GM21786 (cell line): Measurements from ENCODE around the gene UGT1A10.
"Not testable (repeated sequence)": the region's sequence is repeated elsewhere in the genome, so short reads cannot be mapped to it uniquely, and the experiment has no call there.

Source experiments
- ATAC-seq: cut with Tn5 transposase; IDR thresholded peaks from one replicate; pipeline ENCODE4 v1.9.1; 2021; ENCODE audit not compliant: unreplicated experiment

The UGT1A10 gene

DNA sequence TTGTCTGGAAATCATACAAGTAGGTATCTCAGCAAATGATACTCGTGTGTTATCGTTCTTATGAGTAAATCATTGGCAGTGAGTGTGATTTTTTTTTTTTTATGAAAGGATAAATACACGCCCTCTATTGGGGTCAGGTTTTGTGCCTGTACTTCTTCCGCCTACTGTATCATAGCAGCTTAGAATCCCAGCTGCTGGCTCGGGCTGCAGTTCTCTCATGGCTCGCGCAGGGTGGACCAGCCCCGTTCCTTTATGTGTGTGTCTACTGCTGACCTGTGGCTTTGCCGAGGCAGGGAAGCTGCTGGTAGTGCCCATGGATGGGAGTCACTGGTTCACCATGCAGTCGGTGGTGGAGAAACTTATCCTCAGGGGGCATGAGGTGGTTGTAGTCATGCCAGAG, at the start of gene UGT1A10:
UGT1A10 (plus strand) TSS at position 143 of the 400 bp plus-strand sequence; CDS start at position 218, 75 bp downstream.
- not testable (repeated sequence) for ATAC-seq

DNA sequence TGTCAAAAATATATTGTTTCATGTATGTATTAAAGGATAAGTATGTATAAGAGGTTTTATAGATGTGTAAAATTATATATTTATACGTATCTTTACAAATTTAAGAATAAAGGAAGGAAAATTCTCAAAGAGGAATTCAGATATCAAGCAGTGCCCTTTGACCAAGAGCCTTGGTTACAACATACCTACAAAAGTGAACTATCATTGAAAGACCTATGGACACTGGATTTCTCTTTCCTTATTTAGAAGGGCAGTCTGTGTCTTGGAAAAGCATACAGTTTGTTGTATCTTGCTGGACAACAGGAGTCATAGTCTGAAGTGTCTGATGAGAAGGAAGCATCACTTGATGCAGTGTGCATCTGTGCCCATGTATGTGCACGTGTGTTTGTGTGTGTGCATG, 47.8 kb upstream of the UGT1A10 start:
- ATAC-seq: no peak

GRCh38 chr2:233592706-233593105, 43.5 kb upstream of the UGT1A10 start:
- ATAC-seq: not testable (repeated sequence)

- peak; percentile 72 for ATAC-seq
Observed at GRCh38 chr2:233593201-233593600, 43.0 kb upstream of the UGT1A10 start.

GRCh38 chr2:233597522-233597921, 38.7 kb upstream of the UGT1A10 start:
- ATAC-seq: no peak

- ATAC-seq: no peak
Observed at GRCh38 chr2:233598952-233599351, 37.3 kb upstream of the UGT1A10 start.

- no peak for ATAC-seq
Observed at GRCh38 chr2:233600386-233600785, 35.9 kb upstream of the UGT1A10 start.

GRCh38 chr2:233602076-233602475, 34.2 kb upstream of the UGT1A10 start:
- ATAC-seq: no peak

DNA sequence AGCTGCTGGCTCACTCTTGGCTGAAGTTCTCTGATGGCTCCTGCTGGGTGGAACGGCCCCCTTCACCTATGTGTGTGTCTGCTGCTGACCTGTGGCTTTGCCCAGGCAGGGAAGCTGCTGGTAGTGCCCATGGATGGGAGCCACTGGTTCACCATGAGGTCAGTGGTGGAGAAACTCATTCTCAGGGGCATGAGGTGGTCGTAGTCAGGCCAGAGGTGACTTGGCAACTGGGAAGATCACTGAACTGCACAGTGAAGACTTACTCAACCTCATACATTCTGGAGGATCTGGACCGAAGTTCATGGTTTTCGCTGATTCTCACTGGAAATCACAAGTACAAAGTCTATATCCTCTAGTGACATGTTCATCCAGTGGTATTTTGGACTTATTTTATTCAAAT, 32.7 kb upstream of the UGT1A10 start:
- no peak for ATAC-seq

DNA sequence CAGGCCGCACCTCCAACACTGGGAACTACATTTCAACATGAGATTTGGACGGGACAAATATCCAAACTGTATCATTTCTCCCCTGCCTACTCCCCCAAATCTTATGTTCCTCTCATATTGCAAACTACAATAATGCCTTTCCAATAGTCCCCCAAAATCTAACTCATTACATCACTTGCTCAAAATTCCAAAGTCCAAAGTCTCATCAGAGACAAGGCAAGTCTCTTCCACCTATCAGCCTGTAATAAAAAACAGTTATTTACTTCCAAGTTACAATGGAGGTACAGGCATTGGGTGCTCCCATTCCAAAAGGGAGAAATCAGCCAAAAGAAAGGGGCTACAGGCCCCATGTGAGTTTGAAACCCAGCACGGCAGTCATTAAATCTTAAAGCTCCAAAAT, 31.4 kb upstream of the UGT1A10 start:
- ATAC-seq: no peak

DNA sequence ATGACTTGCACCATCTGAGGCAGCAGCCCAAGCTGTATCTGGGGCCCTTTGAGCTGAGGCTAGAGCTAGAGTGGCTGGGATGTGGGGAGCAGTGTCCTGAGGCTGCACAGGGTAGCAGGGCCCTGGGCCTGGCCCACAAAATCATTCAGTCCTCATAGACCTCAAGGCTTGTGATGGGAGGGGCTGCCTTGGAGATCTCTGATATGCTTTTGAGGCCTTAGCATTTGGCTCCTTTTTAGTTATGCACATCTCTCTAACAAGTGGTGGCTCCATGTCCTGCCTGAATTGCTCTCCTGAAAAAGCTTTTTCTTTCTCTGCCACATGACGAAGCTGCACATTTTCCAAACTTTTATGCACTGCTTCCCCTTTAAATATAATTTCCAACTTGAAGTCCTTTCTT, 30.6 kb upstream of the UGT1A10 start:
- no peak for ATAC-seq

DNA sequence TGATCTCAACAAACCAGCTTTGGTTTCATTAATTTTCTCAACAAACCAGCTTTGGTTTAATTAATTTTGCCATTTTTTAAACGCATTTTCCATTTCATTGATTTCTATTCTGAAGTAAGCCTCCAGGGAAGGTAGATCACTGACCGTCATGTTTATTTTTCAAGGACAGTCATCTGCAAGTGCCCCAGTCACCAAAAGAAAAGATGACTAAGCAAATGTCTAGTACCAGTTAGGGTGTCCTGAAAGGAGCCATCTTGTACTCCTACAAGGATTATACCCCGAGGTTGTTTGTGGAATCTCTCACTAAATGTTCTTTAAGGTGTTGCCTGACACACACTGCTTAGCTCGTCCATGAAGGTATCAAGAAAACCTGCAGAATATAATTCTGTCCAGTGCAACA, 25.0 kb upstream of the UGT1A10 start:
- no peak for ATAC-seq

DNA sequence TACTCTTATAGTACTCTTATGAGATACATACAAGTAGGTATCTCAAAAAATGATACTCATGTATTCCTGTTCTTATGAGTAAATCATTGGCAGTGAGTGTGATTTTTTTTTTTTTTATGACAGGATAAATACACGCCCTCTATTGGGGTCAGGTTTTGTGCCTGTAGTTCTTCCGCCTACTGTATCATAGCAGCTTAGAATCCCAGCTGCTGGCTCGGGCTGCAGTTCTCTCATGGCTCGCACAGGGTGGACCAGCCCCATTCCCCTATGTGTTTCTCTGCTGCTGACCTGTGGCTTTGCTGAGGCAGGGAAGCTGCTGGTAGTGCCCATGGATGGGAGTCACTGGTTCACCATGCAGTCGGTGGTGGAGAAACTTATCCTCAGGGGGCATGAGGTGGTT, 18.8 kb upstream of the UGT1A10 start, which contains the start of gene UGT1A8:
UGT1A8 (plus strand) TSS at position 158 of the 400 bp plus-strand sequence; CDS start at position 233, 75 bp downstream.
- not testable (repeated sequence) for ATAC-seq

- no peak for ATAC-seq
Observed at GRCh38 chr2:233620204-233620603, 16.0 kb upstream of the UGT1A10 start.

- ATAC-seq: not testable (repeated sequence)
Observed at GRCh38 chr2:233621863-233622262, 14.4 kb upstream of the UGT1A10 start.

DNA sequence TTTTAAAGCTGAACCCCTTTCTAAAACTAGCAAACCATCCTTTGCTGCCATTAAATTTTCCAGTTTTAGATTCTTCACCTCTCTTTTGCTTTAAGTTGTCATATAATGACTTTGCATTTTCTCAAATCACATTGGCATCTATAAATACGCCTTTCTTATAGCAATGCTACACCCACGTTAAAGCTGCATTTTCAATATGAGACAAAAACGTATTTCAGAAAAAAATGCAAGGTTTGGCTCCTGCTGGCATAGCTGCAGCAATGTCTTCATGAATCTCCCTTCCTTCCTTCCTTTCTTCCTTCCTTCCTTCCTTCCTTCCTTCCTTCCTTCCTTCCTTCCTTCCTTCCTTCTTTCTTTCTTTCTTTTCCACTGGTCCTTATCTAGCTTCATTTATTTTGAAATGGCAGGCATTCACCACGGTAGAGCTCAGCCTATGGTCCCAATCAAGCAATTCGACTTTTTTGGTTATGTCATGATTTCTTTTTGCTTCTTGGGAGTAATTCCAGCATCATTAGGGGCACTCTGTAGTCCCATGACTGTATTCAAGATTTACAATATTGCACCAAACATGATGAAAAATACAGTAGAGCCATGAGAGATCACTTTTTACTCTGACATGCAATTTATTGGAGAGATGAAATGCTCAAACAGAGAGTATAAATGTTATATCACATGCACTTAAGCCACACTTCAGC, 8.8 kb upstream of the UGT1A10 start:
- no peak for ATAC-seq

DNA sequence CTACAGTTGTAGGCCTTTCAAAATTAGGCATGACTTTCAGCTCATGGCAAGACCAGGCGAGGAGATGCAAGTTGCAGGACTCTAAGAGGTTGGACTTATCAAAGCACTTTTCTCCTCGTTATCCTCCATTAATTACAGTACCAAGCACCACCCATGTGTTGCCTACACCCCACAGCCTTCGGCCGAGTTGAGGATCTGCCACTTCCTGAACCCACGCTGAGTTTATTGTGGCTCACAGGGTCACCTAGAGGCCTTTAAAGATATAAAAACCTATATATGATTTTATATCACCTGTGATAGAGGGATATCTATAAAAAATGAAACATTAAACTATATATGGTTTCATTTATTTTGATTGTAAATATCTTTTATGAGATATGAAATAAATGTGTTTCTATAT, 2.6 kb downstream of the UGT1A10 start:
- ATAC-seq: no peak

DNA sequence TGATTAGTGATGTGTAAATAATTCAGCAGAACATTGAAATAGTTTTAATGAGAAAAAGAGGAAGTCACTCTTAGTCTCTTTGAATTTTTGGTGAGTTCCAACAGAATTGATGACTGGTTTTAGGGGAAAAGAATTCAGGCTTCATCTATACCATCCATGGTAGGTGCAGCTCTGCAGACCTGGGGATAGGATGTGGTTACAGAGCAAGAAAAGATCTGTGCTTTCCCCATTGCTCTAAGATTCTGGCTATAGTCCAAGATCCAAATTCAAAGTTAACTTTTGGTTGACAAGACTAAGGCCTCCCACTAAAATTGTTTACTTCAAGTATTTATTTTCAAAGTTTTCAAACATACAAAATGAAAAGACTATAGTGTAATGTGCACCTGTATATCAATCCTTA, 3.6 kb downstream of the UGT1A10 start:
- no peak for ATAC-seq

GRCh38 chr2:233643128-233643527, 6.9 kb downstream of the UGT1A10 start:
- ATAC-seq: no peak

GRCh38 chr2:233646033-233646432, 9.8 kb downstream of the UGT1A10 start:
- not testable (repeated sequence) for ATAC-seq

GRCh38 chr2:233650981-233651380, 14.7 kb downstream of the UGT1A10 start:
- ATAC-seq: no peak

- ATAC-seq: no peak
Observed at GRCh38 chr2:233651430-233651829, 15.2 kb downstream of the UGT1A10 start.

DNA sequence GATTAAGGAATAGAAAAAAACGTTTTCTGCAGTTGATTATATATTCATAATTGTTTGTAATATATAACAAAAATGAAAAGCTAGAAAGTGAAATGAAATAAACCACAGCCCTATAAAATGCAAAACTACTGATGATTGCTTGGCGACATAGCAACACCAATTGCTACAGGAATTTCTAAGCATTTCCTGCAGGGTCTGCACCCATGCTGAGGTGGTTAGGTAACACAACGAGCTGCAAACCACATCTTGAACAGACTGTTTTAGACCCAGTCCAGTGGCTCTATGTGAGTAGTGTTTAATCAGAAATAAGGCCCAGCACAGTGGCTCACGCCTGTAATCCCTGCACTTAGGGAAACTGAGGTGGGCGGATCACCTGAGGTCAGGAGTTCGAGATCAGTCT, 18.3 kb downstream of the UGT1A10 start:
- ATAC-seq: no peak
